ENCODE measurements around the gene SUV39H1.
"Not testable (repeated sequence)": the region's sequence is repeated elsewhere in the genome, so short reads cannot be mapped to it uniquely, and the experiment has no call there.

The SUV39H1 gene

DNA sequence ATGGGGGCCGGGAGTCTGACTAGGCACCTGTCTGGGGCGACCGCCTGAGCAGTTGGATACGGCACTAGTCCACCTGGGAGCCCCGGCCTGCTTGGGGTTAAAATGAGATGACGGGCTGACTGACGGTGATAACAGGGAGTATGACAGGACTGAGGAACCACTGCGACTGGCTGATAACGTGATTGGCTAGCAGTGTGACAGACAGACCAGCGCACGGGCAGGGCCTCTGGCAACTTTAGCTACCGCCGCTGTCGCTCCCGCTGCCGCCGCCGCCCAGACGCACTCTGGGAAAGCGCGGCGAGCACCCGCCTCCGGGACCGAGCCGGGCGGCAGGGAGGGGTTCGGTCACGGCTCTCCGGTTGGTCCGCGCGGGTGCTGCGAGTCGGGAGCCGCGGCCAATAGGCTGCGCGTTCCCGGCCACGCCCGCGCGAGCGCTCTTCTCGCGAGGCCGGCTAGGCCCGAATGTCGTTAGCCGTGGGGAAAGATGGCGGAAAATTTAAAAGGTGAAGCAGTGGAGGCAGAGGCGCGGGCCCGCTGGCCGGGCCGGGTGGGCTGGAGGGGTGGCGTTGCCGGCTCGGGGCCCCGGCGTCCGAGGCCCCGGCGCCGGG, at the start of gene SUV39H1:
Gene SUV39H1, plus strand, starts transcription at position 434 of the 608 bp plus-strand sequence. Its CDS starts 51 bp downstream, at position 485.
- peak; percentile 92 for DNase-seq

DNA sequence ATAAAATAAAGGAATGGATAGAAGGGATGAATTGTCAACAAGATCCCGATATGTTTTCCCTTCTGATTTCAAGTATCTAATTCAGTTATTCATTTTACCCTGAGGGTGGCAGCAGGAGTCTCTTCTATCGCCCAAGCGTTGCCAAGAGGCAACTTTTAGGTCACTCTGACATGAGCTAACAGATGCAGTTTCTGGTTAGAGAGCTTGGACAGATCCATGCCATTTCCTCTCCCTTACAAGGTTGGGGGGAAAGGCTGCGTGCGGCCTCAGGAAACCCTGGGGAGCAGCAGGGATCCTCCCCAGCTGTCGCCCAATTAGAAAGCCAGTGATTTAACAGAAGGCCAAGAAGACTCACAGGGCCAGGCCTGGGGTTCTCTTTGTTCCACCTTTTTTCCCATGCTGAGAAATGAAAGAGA, 48.2 kb upstream of the SUV39H1 start:
- DNase-seq, result no peak

- DNase-seq, result no peak
Measured at GRCh38 chrX:48649102-48649501, 47.4 kb upstream of the SUV39H1 start.

GRCh38 chrX:48652055-48652579, 44.4 kb upstream of the SUV39H1 start:
- DNase-seq, result not testable (repeated sequence)

DNA sequence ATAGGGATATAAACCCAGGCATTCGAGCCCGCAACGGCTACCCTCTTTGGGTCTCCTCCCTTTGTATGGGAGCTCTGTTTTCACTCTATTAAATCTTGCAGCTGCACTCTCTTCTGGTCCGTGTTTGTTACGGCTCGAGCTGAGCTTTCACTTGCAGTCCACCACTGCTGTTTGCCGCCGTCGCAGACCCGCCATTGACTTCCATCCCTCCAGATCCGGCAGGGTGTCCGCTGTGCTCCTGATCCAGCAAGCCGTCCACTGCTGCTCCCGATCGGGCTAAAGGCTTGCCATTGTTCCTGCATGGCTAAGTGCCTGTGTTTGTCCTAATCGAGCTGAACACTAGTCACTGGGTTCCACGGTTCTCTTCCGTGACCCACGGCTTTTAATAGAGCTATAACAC, 41.8 kb upstream of the SUV39H1 start:
- DNase-seq, result not testable (repeated sequence)

DNA sequence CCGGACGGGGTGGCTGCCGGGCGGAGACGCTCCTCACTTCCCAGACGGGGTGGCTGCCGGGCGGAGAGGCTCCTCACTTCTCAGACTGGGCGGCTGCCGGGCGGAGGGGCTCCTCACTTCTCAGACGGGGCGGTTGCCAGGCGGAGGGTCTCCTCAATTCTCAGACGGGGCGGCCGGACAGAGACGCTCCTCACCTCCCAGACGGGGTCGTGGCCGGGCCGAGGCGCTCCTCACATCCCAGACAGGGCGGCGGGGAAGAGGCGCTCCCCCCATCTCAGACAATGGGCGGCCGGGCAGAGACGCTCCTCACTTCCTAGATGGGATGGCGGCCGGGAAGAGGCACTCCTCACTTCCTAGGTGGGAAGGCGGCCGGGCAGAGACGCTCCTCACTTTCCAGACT, 36.8 kb upstream of the SUV39H1 start:
- not testable (repeated sequence) for DNase-seq

DNA sequence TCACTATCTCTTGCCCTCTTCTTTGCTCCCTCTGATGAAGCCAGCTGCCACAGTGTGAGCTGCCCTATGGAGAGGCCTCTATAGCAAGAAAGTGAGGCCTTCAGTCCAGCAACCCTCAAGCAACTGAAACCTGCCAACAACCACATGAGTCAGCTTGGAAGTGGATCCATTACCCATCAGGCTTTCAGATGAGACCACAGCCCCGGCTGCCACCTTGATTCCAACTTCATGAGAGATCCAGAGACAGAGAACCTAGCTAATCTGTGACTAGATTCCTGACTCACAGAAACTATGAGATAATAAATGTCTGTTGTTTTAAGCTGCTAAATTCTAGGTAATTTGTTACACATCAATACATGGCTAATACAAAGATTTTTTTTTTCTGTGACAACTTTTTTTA, 33.3 kb upstream of the SUV39H1 start:
- no peak for DNase-seq

DNA sequence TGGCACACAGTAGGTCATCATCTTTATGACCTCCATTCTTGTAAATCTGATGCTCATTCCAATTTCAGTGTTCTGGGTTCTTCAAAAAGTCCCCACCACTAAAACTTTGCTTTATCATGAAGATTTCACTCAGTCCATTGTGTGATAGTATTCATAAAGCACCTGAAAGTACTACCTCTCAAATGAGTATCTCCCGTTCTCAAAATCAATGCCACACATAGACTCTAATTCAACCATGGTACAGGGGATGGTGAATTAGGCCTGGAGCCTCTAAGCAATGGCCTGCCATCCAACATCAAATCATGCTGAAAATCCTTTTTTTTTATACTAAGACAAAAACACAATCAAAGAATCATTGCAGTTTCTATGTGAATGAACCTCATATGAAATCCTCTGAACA, 32.4 kb upstream of the SUV39H1 start:
- DNase-seq, result no peak

DNA sequence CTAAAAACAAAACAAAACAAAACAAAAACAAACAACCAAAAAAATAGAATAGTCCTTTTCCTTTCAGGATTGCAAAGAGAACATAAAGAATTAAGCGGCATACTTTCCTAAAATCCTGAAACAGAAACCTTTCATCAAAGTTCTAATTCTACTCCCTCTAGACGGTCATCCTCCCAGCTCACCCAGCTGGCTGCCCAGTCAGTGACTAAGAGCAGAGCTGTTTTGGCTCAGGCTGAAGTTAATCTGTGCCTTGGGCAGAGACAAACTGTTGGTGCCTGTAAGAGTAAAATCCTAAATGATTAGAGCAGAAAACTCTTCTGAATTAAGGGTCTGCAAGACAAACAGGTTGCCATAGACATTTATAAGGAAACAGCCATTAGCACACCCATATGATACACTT, 30.5 kb upstream of the SUV39H1 start:
- DNase-seq, result no peak

GRCh38 chrX:48666649-48667048, 29.9 kb upstream of the SUV39H1 start:
- DNase-seq, result no peak

GRCh38 chrX:48667509-48667908, 29.0 kb upstream of the SUV39H1 start:
- DNase-seq, result no peak

DNA sequence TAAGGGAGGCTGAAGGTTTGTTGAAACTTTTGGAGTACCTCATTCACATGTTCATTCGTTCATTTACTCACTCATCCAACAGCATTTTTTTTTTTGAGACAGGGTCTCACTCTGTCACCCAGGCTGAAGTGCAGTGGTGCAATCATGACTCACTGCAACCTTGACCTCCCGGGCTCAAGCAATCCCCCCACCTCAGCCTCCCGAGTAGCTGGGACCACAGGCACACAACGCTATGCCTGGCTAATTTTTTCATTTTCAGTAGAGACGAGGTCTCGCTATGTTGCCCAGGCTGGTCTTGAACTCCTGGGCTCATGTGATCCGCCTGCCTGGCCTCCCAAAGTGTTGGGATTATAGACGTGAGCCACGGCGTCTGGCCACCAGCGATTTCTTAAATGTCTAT, 28.3 kb upstream of the SUV39H1 start:
- DNase-seq, result not testable (repeated sequence)

- DNase-seq, result peak; percentile 91
Measured at GRCh38 chrX:48676106-48676892, 20.2 kb upstream of the SUV39H1 start.

GRCh38 chrX:48676893-48677270, 19.7 kb upstream of the SUV39H1 start:
- no peak for DNase-seq

DNA sequence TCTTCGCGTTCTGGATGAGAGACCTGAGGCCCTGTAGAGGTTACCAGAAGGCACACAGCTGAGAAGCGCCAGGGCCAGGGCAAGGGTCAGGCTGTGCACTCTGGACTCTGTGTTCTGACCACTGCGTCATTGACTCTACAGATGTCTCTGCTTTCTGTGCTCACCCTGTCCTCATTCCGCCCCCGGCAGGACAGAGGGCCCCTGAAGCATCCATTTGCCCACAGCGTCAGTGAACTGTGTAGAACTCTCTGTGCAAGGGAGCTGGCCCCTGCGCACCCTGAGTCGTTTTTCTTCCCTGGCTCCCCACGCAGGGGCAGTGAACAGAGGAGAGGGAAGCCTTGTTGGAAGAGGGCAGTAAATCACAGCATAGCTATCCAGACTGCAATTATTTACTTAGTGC, 19.0 kb upstream of the SUV39H1 start:
- DNase-seq, result no peak

GRCh38 chrX:48680467-48680866, 16.1 kb upstream of the SUV39H1 start:
- DNase-seq, result not testable (repeated sequence)

DNA sequence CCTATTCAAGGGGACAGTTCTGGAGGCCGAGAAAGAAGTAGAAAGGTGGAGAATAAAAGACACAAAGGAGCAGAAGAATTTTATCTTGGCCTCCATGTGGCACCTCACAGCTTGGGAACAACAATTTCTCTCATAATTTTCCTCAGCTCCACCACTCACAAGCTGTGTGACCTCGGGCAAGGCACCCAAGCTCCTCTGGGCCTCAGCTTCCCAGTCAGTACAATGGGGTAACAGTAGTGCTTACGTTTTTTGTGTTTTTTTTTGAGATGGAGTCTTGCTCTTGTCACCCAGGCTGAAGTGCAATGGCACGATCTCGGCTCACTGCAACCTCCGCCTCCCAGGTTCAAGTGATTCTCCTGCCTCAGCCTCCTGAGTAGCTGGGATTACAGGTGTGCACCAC, 15.6 kb upstream of the SUV39H1 start:
- not testable (repeated sequence) for DNase-seq

DNA sequence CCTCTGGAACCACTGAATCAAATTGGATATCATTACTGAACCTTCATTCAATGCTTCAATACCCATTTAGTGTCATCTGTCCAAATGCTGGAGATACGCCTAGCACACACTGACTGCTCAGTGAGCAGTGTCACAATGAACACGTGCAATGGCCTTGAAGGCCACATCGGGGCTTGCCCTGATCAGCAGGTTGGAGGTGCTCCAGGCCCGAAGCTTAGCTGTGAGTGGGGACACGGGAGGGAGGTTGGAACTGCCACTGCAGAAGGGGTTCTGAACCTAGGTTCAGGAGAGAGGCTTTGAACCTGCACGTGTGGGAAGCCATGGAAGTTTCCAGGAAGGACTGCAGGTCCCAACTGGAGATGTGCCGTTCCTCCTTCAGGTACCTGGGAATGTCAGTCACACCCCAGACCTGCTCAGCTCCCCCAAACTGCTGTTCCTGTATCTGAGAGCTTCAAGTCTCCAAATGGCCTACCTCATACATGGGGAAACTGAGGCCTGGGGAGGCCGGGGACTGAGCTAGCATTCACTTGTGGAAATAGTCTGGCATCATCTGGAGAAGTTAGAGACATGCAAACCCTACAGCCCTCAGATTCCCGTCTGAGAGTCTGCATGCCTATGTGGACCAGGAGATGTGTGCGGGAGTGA, 14.9 kb upstream of the SUV39H1 start:
- no peak for DNase-seq

DNA sequence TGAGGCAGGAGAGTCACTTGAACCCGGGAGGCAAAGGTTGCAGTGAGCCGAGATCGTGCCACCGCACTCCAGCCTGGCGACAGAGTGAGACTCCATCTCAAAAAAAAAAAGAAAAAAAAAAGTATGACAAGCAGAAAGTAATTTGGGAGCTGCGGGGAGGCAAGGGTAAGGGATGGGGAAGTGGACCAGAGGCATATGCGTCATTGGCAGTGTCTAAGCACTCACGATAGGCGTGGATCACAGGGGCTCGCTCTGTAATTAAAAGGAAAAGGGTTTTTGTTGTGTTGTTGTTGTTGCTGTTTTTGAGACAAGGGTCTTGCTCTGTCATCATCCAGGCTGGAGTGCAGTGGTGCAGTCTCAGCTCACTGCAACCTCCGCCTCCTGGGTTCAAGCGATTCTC, 13.7 kb upstream of the SUV39H1 start:
- not testable (repeated sequence) for DNase-seq

GRCh38 chrX:48683411-48683982, 13.0 kb upstream of the SUV39H1 start, which contains the start of gene WAS:
TSS of gene WAS (plus strand) at chrX:48683799. CDS start at chrX:48683854, 55 bp downstream.
- DNase-seq, result no peak

DNA sequence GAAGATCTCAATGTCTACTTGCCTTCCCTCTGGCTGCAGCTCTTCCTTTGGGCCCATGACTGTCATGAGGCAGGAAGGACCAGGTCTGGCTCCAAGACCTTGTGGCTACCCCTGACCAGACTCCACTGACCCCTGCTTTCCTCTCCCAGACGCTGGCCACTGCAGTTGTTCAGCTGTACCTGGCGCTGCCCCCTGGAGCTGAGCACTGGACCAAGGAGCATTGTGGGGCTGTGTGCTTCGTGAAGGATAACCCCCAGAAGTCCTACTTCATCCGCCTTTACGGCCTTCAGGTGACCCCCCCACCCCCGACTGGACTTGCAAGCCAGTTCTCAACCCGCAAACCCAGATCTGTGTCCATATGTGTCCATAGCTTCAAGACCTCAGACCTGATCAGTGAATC, 12.4 kb upstream of the SUV39H1 start:
- DNase-seq, result no peak

DNA sequence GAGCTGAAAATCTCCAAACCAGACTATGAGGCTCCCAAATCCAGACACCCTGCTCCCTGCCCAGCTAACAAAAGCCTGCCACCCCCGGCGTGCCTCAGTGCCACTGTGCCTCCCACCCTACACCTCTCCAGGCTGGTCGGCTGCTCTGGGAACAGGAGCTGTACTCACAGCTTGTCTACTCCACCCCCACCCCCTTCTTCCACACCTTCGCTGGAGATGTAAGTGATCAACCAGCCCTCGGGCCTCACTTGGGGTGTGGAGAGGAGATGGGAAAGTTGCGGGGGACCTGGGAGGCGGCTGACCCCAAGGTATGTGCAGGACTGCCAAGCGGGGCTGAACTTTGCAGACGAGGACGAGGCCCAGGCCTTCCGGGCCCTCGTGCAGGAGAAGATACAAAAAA, 11.1 kb upstream of the SUV39H1 start:
- DNase-seq, result no peak

DNA sequence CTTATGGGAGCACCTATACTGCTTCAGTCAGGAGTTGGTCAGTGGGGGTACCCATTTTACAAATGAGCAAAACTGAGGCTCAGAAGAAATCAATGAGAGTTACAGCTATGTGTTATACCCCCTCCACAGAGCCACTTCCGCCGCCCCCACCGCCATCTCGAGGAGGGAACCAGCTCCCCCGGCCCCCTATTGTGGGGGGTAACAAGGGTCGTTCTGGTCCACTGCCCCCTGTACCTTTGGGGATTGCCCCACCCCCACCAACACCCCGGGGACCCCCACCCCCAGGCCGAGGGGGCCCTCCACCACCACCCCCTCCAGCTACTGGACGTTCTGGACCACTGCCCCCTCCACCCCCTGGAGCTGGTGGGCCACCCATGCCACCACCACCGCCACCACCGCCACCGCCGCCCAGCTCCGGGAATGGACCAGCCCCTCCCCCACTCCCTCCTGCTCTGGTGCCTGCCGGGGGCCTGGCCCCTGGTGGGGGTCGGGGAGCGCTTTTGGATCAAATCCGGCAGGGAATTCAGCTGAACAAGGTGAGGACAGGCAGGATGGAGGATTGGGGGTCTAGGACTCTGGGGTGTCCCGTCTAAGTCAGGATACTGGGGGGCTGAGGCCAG, 7.9 kb upstream of the SUV39H1 start:
- DNase-seq, result no peak

All from 8988T (cell line).